Forelimb muscle (tissue), 1 donor: Measurements from ENCODE around the gene THOC7. TPM values are rescaled to one million over a fixed set of nuclear protein-coding genes. Genes with fewer than 3 reads are reported as not detected.

Experiments
- DNase-seq: peaks from one replicate; pipeline ENCODE4 v3.0.0-alpha.2; 2013; ENCODE audit warnings: low read depth
- polyA plus RNA-seq: library from polyadenylated mRNA; unstranded; fragments of 120-200 nt; gene quantifications from one replicate; pipeline ENCODE4 v1.2.1, GENCODE V29; 2013; ENCODE audit not compliant: insufficient read length

Gene THOC7
- polyA plus RNA-seq, 1 donor, result 52.7 TPM

DNA sequence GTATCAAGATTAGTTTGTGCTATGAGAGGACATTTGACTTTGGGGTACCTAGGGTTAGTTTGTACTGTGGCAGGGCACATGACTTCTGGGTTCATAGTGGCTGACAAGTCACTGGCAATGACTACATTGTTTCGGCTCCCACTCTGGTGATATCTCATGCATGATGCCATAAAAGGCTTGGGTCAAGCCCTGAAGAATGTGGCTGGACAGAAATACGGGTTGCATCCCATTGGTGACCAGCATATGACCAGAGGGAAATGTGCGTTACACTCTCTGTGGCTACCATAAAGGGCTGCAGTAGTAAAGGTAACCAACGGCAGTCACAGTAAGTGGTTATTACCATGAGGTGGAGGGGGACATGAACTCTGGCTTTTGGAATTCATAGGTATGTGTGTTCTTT is 18.4 kb downstream of the THOC7 start:
- DNase-seq, result no peak

DNA sequence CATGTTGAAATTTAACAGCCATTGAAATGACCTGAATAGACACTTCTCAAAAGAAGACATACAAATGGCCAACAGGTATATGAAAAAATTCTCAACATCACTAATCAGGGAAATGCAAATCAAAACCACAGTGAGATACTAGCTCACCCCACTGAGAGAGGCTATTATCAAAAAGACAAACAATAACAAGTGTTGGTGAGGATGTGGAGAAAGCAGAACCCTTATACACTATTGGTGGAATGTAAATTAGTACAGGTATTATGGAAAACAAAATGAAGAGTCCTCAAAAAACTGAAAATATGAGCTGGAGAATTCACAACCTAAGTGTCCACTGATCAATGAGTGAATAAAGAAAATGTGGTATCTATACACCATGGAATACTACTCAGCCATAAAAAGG is 21.5 kb downstream of the THOC7 start:
- no peak for DNase-seq

- DNase-seq, result no peak
Measured at GRCh38 chr3:63841704-63842103, 21.9 kb downstream of the THOC7 start.

GRCh38 chr3:63832395-63832794 is 31.2 kb downstream of the THOC7 start:
- no peak for DNase-seq

- DNase-seq, result no peak
Measured at GRCh38 chr3:63830526-63830925, 33.1 kb downstream of the THOC7 start.

DNA sequence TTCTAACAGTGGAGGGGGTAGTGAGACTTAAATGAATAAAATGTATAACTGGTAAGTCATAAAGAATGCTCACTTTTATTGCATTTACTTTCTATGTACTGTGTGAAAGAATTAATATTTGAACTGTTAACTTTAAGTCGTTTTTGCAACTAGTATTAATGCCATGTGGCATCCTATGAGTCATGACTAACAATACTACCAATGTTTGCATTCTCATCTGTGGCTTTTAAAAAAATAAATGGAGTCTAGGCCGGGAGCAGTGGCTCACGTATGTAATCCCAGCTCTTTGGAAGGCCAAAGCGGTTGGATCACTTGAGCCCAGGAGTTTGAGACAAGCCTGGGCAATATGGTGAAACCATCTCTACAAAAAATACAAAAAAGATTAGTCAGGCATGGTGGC is 39.3 kb downstream of the THOC7 start:
- DNase-seq, result no peak

GRCh38 chr3:63819151-63819398 is 44.5 kb downstream of the THOC7 start, which contains the start of gene C3orf49:
C3orf49 (plus strand) TSS chr3:63819299; CDS start chr3:63819472, 173 bp downstream.
- no peak for DNase-seq

DNA sequence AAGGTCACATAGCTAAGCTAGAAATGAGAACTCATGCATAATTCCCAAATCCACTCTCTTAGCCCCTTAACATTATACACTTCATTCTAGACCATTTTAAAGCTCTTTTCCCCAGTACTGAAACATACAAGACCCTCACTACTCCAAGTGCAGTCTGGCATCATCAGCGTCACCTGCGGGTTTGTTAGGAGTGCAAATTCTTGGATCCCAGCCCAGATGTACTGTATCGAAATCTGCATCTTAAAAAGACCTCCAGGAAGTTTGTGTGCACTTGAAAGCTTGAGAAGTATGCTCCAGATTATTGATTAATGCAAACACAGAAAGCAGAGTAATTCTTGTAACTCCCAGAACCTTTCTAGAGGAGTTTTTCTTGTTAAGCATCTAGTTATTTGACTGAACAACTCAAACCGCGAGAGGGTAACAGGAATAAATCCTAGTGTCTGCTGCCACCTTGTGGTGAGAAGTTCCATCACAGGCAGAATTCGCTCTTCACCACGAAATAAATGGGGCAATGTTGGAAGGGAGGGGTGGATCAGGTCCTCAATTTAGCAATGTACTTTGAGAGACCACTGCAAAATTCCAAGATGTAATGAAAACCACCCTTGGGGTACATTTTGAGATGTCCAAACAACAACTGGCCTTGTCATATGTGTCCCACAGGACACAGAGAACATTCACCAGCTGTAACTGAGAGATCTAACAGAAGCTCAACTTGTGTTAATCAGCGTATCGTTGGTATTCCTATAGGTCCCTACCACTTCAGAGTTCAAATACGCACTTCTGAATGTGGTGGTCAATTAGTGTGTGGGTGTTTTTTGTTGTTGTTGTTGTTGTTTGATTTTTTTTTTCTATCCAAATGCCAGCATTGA is 45.1 kb downstream of the THOC7 start:
- DNase-seq, result peak; percentile 48

- DNase-seq, result no peak
Measured at GRCh38 chr3:63817225-63817624, 46.4 kb downstream of the THOC7 start.

DNA sequence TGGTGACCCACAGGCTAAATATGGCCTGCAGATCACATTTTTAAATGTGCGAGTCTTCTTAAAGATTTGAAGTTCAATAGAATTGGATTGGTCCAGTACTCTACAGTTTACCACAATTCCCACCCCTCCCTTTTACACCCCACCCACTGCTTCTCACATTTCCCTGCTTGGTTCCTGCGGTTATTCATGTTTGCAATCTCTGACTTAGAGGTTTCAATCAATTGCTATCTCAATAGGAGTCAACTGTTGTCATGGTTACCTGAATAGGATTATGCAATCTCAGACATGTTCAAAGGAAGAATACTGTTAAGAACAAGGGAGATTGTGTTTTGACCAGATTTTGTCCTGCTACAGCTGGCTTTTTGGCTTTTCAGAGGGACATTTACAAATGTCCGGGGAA is 49.4 kb downstream of the THOC7 start:
- DNase-seq, result no peak

GRCh38 chr3:63809607-63810006 is 54.0 kb downstream of the THOC7 start:
- DNase-seq, result no peak

- no peak for DNase-seq
Measured at GRCh38 chr3:63808633-63809032, 55.0 kb downstream of the THOC7 start.

GRCh38 chr3:63807961-63808565 is 55.5 kb downstream of the THOC7 start:
- DNase-seq, result no peak

GRCh38 chr3:63803911-63804310 is 59.7 kb downstream of the THOC7 start:
- no peak for DNase-seq

DNA sequence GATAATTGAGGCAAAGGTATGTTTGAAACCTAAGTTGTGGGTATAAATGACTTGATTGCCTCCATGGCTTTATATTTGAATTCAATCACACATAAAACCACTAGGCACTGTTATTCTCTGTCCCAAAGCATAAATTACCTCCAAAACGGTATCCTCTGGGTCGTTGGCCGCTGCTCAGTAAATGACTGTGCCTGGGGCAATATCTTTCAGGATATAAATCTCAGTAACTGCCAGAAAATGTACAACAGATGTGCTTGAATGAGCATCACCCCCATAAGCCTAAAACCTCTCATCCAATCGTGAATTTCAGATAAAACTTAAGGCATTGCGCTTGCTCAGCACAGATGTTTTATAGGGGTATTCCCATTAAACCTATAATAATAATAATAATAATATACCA is 63.5 kb downstream of the THOC7 start:
- no peak for DNase-seq

DNA sequence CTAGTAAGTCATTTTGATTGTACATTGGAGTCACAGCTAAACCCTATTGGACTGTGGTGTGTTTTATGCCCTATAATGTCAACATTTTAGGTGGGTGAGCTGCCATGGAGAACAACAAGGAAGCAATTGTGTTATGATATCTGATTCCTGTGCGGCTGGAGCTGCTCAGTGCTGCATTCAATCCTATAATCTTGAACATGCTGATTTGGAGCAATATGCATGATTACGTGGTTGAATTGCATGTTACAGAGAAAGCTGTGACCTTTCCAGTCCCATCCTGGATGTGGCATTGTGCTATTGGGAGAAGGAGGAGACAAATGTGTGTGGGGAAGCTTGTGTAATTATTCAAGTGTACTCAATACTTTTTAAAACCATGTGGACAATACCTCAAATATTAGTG is 64.7 kb downstream of the THOC7 start:
- DNase-seq, result no peak

- no peak for DNase-seq
Measured at GRCh38 chr3:63798544-63798943, 65.1 kb downstream of the THOC7 start.

DNA sequence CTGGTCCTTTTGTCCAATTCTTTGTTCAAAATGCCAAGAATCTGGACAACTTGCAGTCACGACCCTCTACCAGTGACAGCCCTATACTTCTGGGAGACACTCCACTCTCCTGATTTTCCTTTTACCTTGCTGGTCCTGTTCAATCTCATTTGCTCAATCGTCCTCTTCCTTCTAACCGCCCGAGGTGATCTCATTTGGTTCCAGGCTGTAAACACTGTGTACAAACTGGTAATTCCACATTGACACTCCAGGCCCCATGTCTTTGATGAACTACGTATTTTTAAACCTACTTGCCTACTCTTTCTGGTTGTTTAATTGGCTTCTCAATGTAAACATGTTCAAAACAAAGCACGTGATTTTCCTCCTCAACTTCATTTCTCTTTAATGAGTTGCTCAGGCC is 68.2 kb downstream of the THOC7 start:
- DNase-seq, result no peak

- DNase-seq, result no peak
Measured at GRCh38 chr3:63791974-63792373, 71.6 kb downstream of the THOC7 start.
